Measurements from ENCODE around the gene ERMN. TPM values are rescaled to one million over a fixed set of nuclear protein-coding genes. Genes with fewer than 3 reads are reported as not detected.

The ERMN gene
- total and polyA plus RNA-seq, 2 experiments from 2014 or later = not detected

DNA sequence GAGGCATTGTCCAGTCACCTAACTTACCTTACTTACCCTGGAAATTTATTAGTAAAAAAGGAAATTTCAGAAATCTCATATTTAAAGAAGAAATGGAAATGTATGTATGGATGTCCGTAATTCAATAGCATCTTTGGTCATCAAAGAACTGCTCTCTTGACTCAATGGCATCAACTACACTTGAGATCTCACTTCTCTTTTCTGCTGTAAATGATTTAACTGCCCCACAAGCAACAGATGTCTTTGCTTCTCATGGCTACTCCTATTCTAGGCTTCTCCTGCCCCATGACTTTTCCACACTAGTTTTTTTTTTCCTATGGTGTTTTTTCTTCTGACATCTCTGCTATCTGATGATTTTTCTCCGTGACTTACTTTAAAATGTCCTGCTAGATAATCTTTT is 34.0 kb upstream of the ERMN start:
- no peak for DNase-seq
- Histone ChIP-seq H3K4me2 (ENCODE audit: unreplicated experiment) (no peak overlapping the region), H3K27me3 (replicated peaks; ENCODE audit: insufficient read depth) (no peaks in the 10 kb centered on the region), H3K36me3 (ENCODE audit: low read depth) (no peaks in the 10 kb centered on the region), H3K9ac (no peak overlapping the region), H3K9me2 (ENCODE audit: insufficient read depth) (peaks cover 2% of the 10 kb centered on the region; the same call in 1 of the 2 replicates), H4K20me1 (ENCODE audit: insufficient read depth) (no peaks in the 10 kb centered on the region), H3F3A (ENCODE audit: insufficient read depth) (no peaks in the 10 kb centered on the region), H2AFZ (no peak overlapping the region), H3K4me3 (no peak overlapping the region), H3K27ac (no peak overlapping the region), H3K79me2 (ENCODE audit: insufficient read depth) (no peaks in the 10 kb centered on the region), H3K4me1 (ENCODE audit: insufficient read depth) (peaks cover 29% of the 10 kb centered on the region), H3K9me3 (ENCODE audit: low read depth) (no peaks in the 10 kb centered on the region)
- TF ChIP-seq EZH2 (IDR thresholded peaks at IDR 0.05; ENCODE audit: insufficient read depth, poor library complexity, severe bottlenecking) = no peak
- no peak for TF ChIP-seq EZH2phosphoT487 (IDR thresholded peaks at IDR 0.05; ENCODE audit: insufficient read depth, low read depth)
- in situ Hi-C loops (cut with MboI) = no loop called here
- 54 to 62% methylated on average over 2 of the region's 2 CpGs for WGBS, 2 experiments (ENCODE audit: low coverage in 1 of 2, low lambda C conversion rate in 2 of 2, missing lambda C conversion rate in 2 of 2)

- TF ChIP-seq EZH2phosphoT487 (IDR thresholded peaks at IDR 0.05; ENCODE audit: insufficient read depth, low read depth) (no peak), EZH2 (IDR thresholded peaks at IDR 0.05; ENCODE audit: insufficient read depth, poor library complexity, severe bottlenecking) (no peak)
- H3K9ac ChIP-seq = no peak overlapping the region
- peaks cover 16% of the 10 kb centered on the region for H3K4me1 ChIP-seq (ENCODE audit: insufficient read depth)
- in situ Hi-C loops (cut with MboI) = no loop called here
- no peak overlapping the region for H3K27ac ChIP-seq
- H3K36me3 ChIP-seq (ENCODE audit: low read depth) = no peaks in the 10 kb centered on the region
- H3F3A ChIP-seq (ENCODE audit: insufficient read depth) = peaks cover 2% of the 10 kb centered on the region; the same call in 1 of the 2 replicates
- no peak overlapping the region for H3K4me3 ChIP-seq
- no peaks in the 10 kb centered on the region for H3K79me2 ChIP-seq (ENCODE audit: insufficient read depth)
- no peaks in the 10 kb centered on the region for H4K20me1 ChIP-seq (ENCODE audit: insufficient read depth)
- no peak overlapping the region for H2AFZ ChIP-seq
- DNase-seq = peak; percentile 49
- H3K9me2 ChIP-seq (ENCODE audit: insufficient read depth) = peaks cover 3% of the 10 kb centered on the region; the same call in 1 of the 2 replicates
- no peak overlapping the region for H3K4me2 ChIP-seq (ENCODE audit: unreplicated experiment)
- 79 to 88% methylated on average over 1 of the region's 1 CpG for WGBS, 2 experiments (ENCODE audit: low coverage in 1 of 2, low lambda C conversion rate in 2 of 2, missing lambda C conversion rate in 2 of 2)
- no peaks in the 10 kb centered on the region for H3K27me3 ChIP-seq (replicated peaks; ENCODE audit: insufficient read depth)
- H3K9me3 ChIP-seq (ENCODE audit: low read depth) = no peaks in the 10 kb centered on the region
These were observed 30.0 kb upstream of the ERMN start for GRCh38 chr2:157355618-157356017.

DNA sequence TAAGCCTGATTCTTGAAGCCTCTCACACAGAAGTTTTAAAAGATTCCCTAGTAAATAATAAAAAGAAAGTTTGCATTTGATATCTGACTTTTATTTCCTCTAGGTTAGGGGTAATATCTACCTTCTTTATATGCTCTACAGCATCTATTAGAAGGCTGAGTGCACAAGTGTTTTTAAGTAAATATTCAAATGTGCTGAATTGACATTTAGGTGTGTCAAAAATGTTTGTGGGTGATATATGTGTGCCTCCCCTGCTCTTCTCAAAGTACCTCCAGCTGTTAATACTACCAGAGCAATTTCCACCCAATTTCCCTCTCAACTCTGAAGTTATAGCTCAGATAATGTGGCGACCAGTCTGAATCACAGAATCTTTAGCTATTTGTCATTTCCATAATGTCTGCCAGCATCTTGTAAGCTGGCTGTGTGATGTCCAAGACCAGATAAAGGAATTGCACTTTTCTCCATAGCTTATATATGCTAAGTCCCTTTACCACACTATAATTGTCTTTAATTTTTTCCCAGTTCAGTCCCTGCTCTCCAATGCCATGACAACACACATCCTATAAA is 24.4 kb upstream of the ERMN start:
- Histone ChIP-seq H3K27ac (0 out of 2 replicates have a peak overlapping the region, but pooled peaks have one; percentile 10), H3K4me2 (ENCODE audit: unreplicated experiment) (peak overlapping the region; percentile 57)
- 0 to 7% methylated on average over 1 of the region's 1 CpG for WGBS, 2 experiments (ENCODE audit: low coverage in 1 of 2, low lambda C conversion rate in 2 of 2, missing lambda C conversion rate in 2 of 2)

GRCh38 chr2:157348291-157348921 is 22.8 kb upstream of the ERMN start:
- Histone ChIP-seq H3K27ac (no peak overlapping the region), H3K9me2 (ENCODE audit: insufficient read depth) (peaks cover 3% of the 10 kb centered on the region; the same call in 1 of the 2 replicates), H3K4me2 (ENCODE audit: unreplicated experiment) (no peak overlapping the region), H3K27me3 (replicated peaks; ENCODE audit: insufficient read depth) (no peaks in the 10 kb centered on the region), H3K9ac (no peak overlapping the region), H3K79me2 (ENCODE audit: insufficient read depth) (no peaks in the 10 kb centered on the region), H3K36me3 (ENCODE audit: low read depth) (no peaks in the 10 kb centered on the region), H3K4me1 (ENCODE audit: insufficient read depth) (peaks cover 25% of the 10 kb centered on the region), H3K9me3 (ENCODE audit: low read depth) (no peaks in the 10 kb centered on the region), H3K4me3 (no peak overlapping the region), H2AFZ (no peak overlapping the region), H3F3A (ENCODE audit: insufficient read depth) (peaks cover 14% of the 10 kb centered on the region), H4K20me1 (ENCODE audit: insufficient read depth) (no peaks in the 10 kb centered on the region)
- DNase-seq = no peak
- no peak for TF ChIP-seq EZH2 (IDR thresholded peaks at IDR 0.05; ENCODE audit: insufficient read depth, poor library complexity, severe bottlenecking)
- TF ChIP-seq EZH2phosphoT487 (IDR thresholded peaks at IDR 0.05; ENCODE audit: insufficient read depth, low read depth) = no peak
- in situ Hi-C loops (cut with MboI) = loop anchor here (25.0 kb wide), 1 partner anchor 664 kb away; no protein-coding TSS in a partner anchor
- WGBS, 2 experiments (ENCODE audit: low coverage in 1 of 2, low lambda C conversion rate in 2 of 2, missing lambda C conversion rate in 2 of 2) = 65 to 70% methylated on average over 3 of the region's 3 CpGs

More for the DNA sequence above, 24.4 kb upstream of the ERMN start:
- H3K27me3 ChIP-seq (replicated peaks; ENCODE audit: insufficient read depth) = no peaks in the 10 kb centered on the region
- H3K4me1 ChIP-seq (ENCODE audit: insufficient read depth) = peaks cover 25% of the 10 kb centered on the region
- peaks cover 14% of the 10 kb centered on the region for H3F3A ChIP-seq (ENCODE audit: insufficient read depth)
- TF ChIP-seq EZH2 (IDR thresholded peaks at IDR 0.05; ENCODE audit: insufficient read depth, poor library complexity, severe bottlenecking) (no peak), EZH2phosphoT487 (IDR thresholded peaks at IDR 0.05; ENCODE audit: insufficient read depth, low read depth) (no peak)
- H3K9ac ChIP-seq = no peak overlapping the region
- H4K20me1 ChIP-seq (ENCODE audit: insufficient read depth) = no peaks in the 10 kb centered on the region
- H3K4me3 ChIP-seq = no peak overlapping the region
- H3K9me3 ChIP-seq (ENCODE audit: low read depth) = no peaks in the 10 kb centered on the region
- H3K9me2 ChIP-seq (ENCODE audit: insufficient read depth) = peaks cover 3% of the 10 kb centered on the region; the same call in 1 of the 2 replicates
- no peaks in the 10 kb centered on the region for H3K79me2 ChIP-seq (ENCODE audit: insufficient read depth)
- H2AFZ ChIP-seq = no peak overlapping the region
- in situ Hi-C loops (cut with MboI) = loop anchor here (25.0 kb wide), 1 partner anchor 662 kb away; no protein-coding TSS in a partner anchor
- no peaks in the 10 kb centered on the region for H3K36me3 ChIP-seq (ENCODE audit: low read depth)
- DNase-seq = peak; percentile 84
